DOHH2 (cell line): Measurements from ENCODE around the gene NDUFS3.

Source experiments
- CTCF ChIP-seq: fragments of 200-600 bp; sonication (generic); IDR thresholded peaks from one replicate; pipeline ENCODE4 v1.5.1; 2014; ENCODE audit warnings: antibody characterized with exemption, mild to moderate bottlenecking, low read depth, low read length; ENCODE audit not compliant: poor library complexity, severe bottlenecking
- EZH2phosphoT487 ChIP-seq: fragments of 200-600 bp; sonication (generic); IDR thresholded peaks from 2 replicates; pipeline ENCODE4 v1.6.1; 2017; ENCODE audit warnings: borderline replicate concordance, mild to moderate bottlenecking, antibody characterized with exemption, low read length, moderate library complexity, mixed read lengths

DNA sequence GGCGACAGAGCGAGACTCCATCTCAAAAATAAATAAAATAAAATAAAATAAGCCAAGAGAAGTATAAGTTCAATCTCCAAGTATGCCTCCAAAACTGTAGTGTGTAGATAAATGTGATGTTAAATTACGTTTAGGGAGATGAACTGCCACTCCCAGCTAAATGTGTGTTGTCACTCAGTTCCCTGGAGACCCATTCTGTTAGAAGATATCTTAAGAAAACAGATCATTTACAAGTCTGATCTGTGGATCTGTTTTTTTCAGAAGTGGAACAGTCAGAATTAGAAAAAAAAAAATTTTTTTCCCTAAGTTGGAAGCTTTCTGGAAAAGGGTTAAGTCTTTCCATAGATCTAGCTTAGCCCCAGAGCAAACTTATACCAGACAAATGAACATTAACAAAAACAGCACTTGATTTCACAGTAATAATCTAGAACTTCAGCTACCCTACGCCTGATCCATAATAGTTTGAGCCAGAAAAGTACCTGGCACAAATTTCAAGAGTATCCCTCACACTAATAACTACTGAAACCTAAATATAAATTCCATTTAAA, 44.1 kb upstream of the NDUFS3 start:
- TF ChIP-seq CTCF, result no peak
- no peak for TF ChIP-seq EZH2phosphoT487
